Smooth muscle cell of the umbilical artery (primary cell): ENCODE results near the gene MTF1. TPM values are rescaled to one million over a fixed set of nuclear protein-coding genes. Genes with fewer than 3 reads are reported as not detected.

Source experiments
- total RNA-seq: library from RNA; depleted of rRNA; stranded (reverse); fragments of >200 nt; gene quantifications from 2 replicates; pipeline ENCODE4 v1.2.3, GENCODE V29; 2014

MTF1 gene
- total RNA-seq, result 4.2 and 6.7 TPM in 2 replicates

DNA sequence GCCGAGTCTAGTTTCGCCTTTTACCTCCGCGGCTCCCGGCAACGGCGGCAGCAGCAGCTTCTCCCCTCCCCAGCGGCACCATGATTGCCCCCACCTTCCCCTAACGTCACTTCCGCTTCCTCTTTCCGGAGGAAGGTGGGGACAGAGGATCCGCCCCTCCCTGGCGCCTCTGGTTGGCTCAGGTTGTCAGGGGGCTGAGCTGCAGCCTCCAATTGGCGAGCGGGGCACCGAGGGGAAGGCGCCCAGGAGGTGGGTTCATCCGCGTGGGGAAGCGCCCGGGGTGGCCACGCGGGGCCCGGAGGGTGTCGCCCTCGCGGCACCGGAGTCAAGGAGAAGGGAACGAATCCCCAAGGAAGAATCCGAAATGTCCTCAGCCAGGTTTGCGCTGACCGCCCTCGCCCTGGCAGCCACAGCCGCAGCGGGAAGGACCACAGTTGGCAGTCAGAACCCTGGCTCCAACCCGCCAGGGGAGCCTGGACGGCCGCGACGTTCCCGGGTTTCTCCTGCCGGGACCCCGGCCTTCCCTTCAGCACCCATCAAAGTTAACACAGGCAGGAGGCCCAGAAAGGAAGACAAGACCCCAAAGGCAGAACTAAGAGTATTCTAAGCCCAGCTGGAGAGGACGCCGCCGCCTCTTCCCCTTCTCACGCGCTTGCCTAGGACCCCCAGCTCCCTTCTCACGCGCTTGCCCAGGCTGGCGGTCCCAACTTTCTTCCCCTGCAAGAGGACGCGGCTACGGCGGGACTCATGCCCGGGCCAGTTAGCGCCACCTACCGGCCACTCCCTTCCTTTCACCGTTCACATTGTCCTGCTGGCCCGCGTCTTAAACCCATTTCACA is at the start of gene MTF1:
Gene MTF1, minus strand, starts transcription at position 86 of the 839 bp plus-strand sequence. CDS start 1,934 bp downstream, outside the sequence.

DNA sequence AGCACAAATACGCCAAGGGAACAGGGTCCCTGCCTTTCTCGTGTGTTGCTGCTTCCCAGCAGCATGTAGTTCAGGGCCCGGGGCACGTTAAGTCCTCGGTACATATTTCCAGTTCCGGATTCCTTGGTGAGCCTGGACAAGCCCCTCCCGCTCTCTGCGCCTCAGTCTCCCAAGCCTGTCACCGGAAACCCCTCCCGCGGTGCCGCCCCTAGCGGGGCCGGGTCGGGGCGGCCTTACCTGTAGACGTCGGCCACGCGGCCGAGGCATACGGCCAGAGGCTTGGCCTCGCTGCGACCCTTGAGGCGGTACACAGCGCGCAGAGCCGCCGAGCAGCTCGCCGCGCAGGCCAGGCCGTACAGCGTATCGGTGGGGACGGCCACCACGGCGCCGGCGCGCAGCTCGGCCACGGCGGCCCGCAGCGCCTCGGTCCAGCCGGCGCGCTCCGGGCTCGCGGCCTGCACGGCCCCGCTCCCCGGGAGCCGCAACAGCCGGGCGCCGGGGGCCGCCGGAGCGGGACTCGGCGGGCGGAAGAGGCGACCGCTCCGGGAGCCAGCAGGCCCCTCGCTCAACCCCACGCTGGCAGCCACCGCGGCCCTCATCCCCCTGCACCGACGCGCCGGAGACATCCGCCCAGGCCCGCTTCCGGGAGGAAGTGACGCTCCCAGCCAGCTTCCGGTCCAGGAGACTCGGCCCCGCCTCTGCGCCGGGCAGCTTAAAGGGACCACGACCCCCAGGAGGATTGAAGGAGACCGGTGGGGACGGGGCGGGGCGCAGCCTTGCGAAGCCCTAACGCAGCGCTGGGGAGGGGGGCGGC is 51.6 kb downstream of the MTF1 start, which contains the start of the genes C1orf122 and YRDC:
Gene C1orf122, plus strand, starts transcription at position 236 of the 814 bp plus-strand sequence. CDS start 615 bp downstream, outside the sequence.
Gene YRDC, minus strand, starts transcription at position 654 of the 814 bp plus-strand sequence. Its CDS starts 28 bp downstream, at position 626.

DNA sequence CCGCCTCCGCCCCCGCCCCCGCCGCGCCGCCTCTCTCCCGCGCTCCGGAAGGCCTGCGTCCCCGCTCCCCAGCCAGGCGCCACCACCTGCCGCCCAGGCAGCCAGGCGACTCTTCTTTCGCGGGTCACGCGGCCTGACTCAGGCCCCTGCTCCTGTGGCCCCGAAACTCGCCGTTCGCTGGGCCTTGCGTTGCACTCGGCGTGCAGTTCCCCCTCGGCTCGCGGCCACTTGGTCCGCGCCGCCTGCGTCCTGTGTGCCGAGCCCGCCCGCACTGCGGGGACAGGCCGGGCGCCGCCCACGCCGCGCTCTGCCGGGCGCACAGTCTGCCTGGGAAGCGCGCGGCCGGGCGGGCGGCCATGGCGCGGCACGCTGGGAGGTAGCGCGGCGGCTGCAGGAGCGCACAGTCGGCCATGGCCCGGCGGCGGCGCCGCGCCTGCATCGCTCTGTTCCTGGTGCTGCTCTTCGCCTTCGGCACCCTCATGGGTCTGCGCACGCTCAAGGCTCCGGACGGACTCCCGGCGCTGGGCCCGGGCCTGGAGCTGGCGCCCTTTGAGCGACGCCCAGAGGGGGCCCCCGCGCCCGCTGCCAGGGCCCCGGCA is 65.5 kb downstream of the MTF1 start, which contains the start of gene MANEAL:
Gene MANEAL, plus strand, starts transcription at position 75 of the 599 bp plus-strand sequence. Its CDS starts 336 bp downstream, at position 411.

DNA sequence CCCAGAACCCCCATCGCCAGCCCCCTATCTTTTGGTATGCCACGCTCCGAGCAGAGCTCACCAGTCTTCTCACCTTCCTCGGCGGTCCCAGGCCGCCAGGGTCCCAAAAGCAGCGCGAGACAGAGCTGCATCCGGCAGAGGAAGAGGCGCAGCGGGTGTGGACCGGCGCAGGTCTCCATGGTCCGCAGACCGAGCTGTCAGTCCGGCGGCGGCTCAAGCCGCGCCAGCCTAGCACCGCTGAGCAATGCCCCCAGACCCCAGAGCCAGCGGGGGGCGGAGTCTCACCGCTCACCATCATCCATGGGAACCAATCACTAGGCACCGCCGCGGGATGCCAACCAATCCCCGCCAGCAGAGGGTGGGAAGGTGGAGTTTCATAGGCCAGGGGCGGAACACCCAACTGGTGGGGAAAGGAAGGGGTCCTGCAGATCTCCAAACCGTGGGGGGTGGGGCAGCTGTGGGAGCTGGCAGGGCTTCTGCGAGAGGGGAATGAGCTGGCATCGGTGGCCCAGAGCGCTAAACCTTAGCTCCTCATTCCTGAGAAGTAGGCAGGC is 94.4 kb downstream of the MTF1 start, which contains the start of gene EPHA10:
Gene EPHA10, minus strand, starts transcription at position 233 of the 554 bp plus-strand sequence. Its CDS starts 54 bp downstream, at position 179.

Other genes with a start within 250 kb of the MTF1 start
- not detected in 2 replicates for gene RSPO1, start 224.7 kb downstream of the MTF1 start, total RNA-seq
- 0.30 and 7.3 TPM in 2 replicates for gene CDCA8, start 167.1 kb downstream of the MTF1 start, total RNA-seq
- not detected in 2 replicates for gene EPHA10, start 94.5 kb downstream of the MTF1 start, total RNA-seq
- gene MANEAL, start 65.7 kb downstream of the MTF1 start, total RNA-seq, result 0.30 and 0.69 TPM in 2 replicates
- gene C1orf122, start 51.8 kb downstream of the MTF1 start, total RNA-seq, result 22.6 and 316 TPM in 2 replicates
- gene YRDC, start 51.4 kb downstream of the MTF1 start, total RNA-seq, result 19.9 and 20.1 TPM in 2 replicates
- 20.8 and 25.8 TPM in 2 replicates for gene INPP5B, start 87.5 kb upstream of the MTF1 start, total RNA-seq
- gene SF3A3, start 130.4 kb upstream of the MTF1 start, total RNA-seq, result 95.9 and 127 TPM in 2 replicates
- 7.7 and 20.3 TPM in 2 replicates for gene FHL3, start 145.9 kb upstream of the MTF1 start, total RNA-seq
- gene UTP11, start 153.1 kb upstream of the MTF1 start, total RNA-seq, result 35.9 and 50.8 TPM in 2 replicates
- gene POU3F1, start 187.2 kb upstream of the MTF1 start, total RNA-seq, result 0.09 TPM in 1 of 2 replicates, not detected in the other